Duodenal mucosa (tissue), 2 donors: ENCODE measurements around the gene PPP2R3A.

Source experiments
- H3K27ac ChIP-seq: one replicate; pipeline ENCODE4 v1.7.0; 2013; ENCODE audit warnings: low read depth, low read length
- H3K27me3 ChIP-seq, 2 donors: one replicate each; pipeline ENCODE4 v1.7.0; 2013; ENCODE audit warnings: low read length in 2 of 2, control low read depth in 1 of 2; ENCODE audit not compliant: insufficient read depth in 2 of 2, control insufficient read depth in 1 of 2
- H3K36me3 ChIP-seq, 2 donors: one replicate each; pipeline ENCODE4 v1.7.0; 2013; ENCODE audit warnings: low read length in 2 of 2, control low read depth in 1 of 2; ENCODE audit not compliant: insufficient read depth in 2 of 2, control insufficient read depth in 1 of 2
- H3K4me1 ChIP-seq, 2 donors: one replicate each; pipeline ENCODE4 v1.7.0; 2013; ENCODE audit warnings: low read length in 2 of 2, control low read depth in 1 of 2; ENCODE audit not compliant: insufficient read depth in 2 of 2, control insufficient read depth in 1 of 2
- H3K4me3 ChIP-seq, 2 donors: one replicate each; pipeline ENCODE4 v1.7.0; 2013; ENCODE audit warnings: low read length in 2 of 2, low read depth in 1 of 2
- H3K9ac ChIP-seq, 2 donors: one replicate each; pipeline ENCODE4 v1.7.0; 2013; ENCODE audit warnings: low read length in 2 of 2, low read depth in 1 of 2
- H3K9me3 ChIP-seq, 2 donors: one replicate each; pipeline ENCODE4 v1.7.0; 2013; ENCODE audit warnings: low read length in 2 of 2, control low read depth in 1 of 2; ENCODE audit not compliant: control insufficient read depth in 1 of 2

PPP2R3A gene

DNA sequence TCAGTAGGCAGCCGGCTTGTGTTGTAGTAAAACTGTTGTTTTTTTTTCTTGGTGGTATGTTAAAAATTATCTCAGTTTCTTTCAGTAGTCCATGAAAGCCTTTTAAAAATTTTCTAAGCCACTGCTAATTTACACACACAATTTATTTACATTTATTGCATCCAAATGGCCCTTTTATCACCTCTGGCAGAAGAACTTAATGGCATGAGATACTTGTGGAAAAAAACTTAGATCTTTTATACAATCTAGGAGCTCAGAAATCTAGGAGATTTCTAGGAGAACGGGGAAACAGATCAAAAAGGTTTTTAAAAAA, 1.4 kb downstream of the PPP2R3A start:
- Histone ChIP-seq H3K27me3 (no peaks in the 10 kb centered on the region), H3K9ac (peak overlapping the region; percentile 28 to 63), H3K9me3 (no peaks in the 10 kb centered on the region), H3K4me3 (peak overlapping the region; percentile 69 to 73), H3K36me3 (no peaks in the 10 kb centered on the region), H3K4me1 (peaks cover 10 to 23% of the 10 kb centered on the region in 2 donors), H3K27ac (no peak overlapping the region)

DNA sequence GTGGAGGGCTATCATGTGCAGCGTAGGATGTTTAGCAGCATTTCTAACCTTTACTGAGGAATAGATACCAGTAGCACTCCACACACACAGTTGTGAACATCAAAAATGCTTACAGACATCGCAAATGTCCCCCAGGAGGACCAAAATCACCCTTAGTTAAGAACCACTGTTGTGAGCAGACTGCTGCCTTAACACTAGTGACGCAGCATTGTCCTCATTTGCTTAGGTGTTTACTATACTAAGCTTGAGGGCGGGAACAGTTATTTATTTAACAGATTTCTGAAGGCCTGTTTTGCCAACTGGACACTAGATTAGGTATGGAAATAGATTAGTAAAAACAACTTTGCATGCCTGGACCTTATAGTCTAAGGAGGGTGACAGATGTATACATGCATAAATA, 2.3 kb downstream of the PPP2R3A start:
- Histone ChIP-seq H3K9ac (no peak overlapping the region), H3K4me3 (no peak overlapping the region)

DNA sequence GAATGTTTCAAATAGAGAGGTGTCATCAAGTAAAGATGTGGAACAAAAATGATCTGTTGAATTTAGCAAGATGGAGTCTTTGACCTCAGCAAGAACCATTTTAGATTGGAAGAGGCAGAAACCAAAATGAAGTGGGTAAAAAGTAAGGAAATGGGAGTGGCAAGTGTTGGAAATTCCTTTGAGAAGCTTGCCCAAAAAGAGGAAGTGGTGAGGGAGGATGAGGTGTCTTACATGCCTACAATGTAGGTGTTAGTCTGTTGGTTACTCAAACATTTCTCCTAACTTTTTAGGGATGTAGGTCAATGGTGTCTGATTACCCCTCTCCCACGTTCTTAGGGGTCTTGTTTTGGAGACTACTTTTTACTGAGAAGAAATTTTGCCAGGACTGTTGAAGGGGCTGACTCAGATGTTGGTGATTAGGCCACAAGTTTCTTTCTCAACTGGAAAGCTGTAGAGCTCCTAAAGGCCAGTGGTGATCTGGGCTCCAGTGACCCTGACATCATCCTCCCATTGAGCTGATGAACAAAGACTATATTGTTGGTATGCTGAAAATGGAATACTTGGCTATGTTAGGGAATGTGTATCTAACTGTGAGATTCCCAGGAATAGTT, 5.1 kb downstream of the PPP2R3A start:
- Histone ChIP-seq H3K27ac (no peak overlapping the region), H3K9me3 (no peaks in the 10 kb centered on the region), H3K9ac (no peak overlapping the region), H3K4me3 (no peak overlapping the region), H3K27me3 (no peaks in the 10 kb centered on the region), H3K36me3 (no peaks in the 10 kb centered on the region), H3K4me1 (peaks cover 0 to 15% of the 10 kb centered on the region in 2 donors)

More for the DNA sequence above, 2.3 kb downstream of the PPP2R3A start:
- Histone ChIP-seq H3K27ac (no peak overlapping the region), H3K4me1 (peaks cover 10 to 23% of the 10 kb centered on the region in 2 donors), H3K27me3 (no peaks in the 10 kb centered on the region), H3K36me3 (no peaks in the 10 kb centered on the region), H3K9me3 (no peaks in the 10 kb centered on the region)

DNA sequence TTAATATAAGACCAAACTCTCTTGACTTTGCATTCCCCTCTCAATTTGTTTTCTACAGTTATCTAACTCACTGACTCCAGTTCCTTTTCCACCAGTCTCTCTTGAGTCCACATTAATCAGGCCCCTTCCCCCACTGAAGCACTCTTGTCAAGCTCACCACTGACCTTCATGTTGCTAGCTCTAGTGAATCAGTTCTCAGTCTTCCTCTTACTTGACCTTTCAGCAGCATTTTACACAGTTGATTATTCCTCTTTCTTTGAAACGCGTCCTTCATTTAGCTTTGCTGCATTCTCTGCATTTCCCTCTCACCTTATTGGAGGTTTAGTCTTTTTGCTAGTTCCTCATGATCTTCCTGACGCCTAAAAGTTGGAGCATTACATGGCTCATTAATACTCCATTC, 8.3 kb downstream of the PPP2R3A start:
- H3K9me3 ChIP-seq, result no peaks in the 10 kb centered on the region
- H3K36me3 ChIP-seq, result no peaks in the 10 kb centered on the region
- no peaks in the 10 kb centered on the region for H3K4me1 ChIP-seq

DNA sequence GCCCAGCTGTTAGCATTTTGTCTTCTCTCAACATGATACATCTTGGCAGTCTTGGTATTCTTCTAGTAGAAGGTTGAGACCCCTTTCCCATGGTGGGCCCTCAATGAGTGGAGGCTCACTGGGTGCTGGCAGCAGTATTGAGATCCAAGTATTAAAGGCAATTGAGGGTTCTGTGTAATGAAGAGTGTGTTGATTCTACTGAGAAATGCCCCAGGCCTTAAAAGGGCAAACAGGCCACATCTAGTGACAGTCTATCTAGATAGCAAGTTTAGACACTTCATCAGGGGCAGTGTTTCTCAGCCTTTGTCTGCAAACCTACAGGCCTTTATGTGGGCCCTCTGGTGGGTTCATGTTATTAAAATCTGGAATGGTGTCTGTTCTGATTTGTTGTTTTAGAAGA, 9.5 kb downstream of the PPP2R3A start:
- Histone ChIP-seq H3K9ac (no peak overlapping the region), H3K9me3 (no peaks in the 10 kb centered on the region), H3K27me3 (no peaks in the 10 kb centered on the region), H3K27ac (no peak overlapping the region), H3K4me3 (no peak overlapping the region), H3K36me3 (no peaks in the 10 kb centered on the region), H3K4me1 (no peaks in the 10 kb centered on the region)

More for the DNA sequence above, 8.3 kb downstream of the PPP2R3A start:
- no peaks in the 10 kb centered on the region for H3K27me3 ChIP-seq
- H3K27ac ChIP-seq, result no peak overlapping the region
- no peak overlapping the region for H3K4me3 ChIP-seq
- no peak overlapping the region for H3K9ac ChIP-seq

GRCh38 chr3:135975536-135975935, 10.0 kb downstream of the PPP2R3A start:
- Histone ChIP-seq H3K9me3 (no peaks in the 10 kb centered on the region), H3K4me1 (no peaks in the 10 kb centered on the region), H3K27me3 (no peaks in the 10 kb centered on the region), H3K4me3 (no peak overlapping the region), H3K36me3 (no peaks in the 10 kb centered on the region), H3K9ac (no peak overlapping the region), H3K27ac (no peak overlapping the region)

DNA sequence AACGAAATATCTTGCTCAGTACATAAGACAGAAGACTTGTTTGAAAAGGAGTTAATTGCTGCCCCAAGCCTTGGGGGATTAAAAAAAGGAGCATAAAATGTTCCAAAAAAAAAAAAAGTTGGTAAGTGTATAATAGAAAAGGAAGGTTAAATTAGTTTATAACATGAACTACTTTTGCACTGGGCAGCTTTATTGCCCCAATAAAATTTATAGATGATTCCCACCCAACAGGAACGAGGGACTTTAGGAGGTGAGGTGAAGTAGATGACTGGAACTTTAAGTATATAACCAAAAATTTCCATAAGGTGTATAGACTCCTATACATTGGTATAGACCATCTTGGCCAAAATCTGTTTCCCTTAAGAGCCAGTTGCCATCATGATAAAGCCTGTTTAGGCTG, 14.8 kb downstream of the PPP2R3A start:
- Histone ChIP-seq H3K9ac (no peak overlapping the region), H3K4me3 (no peak overlapping the region), H3K9me3 (no peaks in the 10 kb centered on the region), H3K36me3 (no peaks in the 10 kb centered on the region), H3K27ac (no peak overlapping the region), H3K4me1 (peaks cover 3 to 10% of the 10 kb centered on the region in 2 donors), H3K27me3 (no peaks in the 10 kb centered on the region)

DNA sequence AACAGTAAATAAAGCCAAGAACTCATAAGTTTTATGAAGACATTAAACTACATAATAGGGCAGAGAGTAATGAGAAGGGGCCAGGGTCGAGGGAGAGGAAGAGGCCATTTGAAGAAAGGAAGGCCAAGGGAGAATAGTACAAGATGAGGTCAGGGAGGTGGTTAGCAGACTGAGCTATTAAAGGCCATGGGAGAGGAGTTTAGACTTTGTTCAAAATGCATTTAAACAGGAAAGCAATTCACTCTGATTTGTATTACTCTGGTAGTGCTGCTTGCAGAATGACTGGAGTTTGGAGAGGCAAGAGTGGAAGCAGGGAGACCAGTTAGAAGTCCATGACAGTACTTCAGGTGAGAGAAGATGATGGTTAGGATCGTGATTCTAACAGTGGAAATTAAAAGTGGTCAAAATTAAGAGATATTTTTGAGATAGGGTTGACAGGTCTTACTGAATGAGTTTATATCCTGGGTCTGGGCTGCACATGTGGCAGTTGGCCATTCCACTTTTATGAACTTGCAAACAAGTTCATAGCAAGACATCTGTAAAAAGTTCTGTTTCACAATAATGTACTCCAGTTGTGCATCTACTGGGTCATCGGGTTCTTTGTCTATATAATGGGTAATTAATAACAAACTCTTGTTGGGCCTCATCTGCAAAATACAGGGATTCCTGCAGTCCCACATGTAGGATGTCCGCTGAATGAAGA, 16.3 kb downstream of the PPP2R3A start:
- H3K4me3 ChIP-seq, result no peak overlapping the region
- H3K27ac ChIP-seq, result no peak overlapping the region

DNA sequence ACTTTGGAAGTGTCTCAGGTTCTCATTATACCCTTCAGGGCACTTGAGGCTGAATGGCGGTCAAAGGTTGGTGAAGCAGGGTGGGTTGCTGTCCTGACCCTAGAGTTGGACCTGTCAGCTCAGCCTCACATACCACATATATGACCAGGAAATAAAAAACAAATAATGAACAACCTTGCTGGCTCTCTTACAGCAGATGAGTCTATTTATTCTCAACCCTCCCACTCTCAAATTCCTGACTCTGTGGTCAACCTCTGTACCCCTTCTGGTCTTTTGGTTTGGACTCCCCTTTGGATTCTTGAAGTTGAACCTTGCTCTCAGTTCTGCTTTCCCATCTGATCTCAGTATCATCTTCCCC, 16.9 kb downstream of the PPP2R3A start:
- Histone ChIP-seq H3K27me3 (no peaks in the 10 kb centered on the region), H3K9ac (no peak overlapping the region), H3K36me3 (no peaks in the 10 kb centered on the region), H3K4me3 (no peak overlapping the region), H3K4me1 (peaks cover 3 to 10% of the 10 kb centered on the region in 2 donors), H3K27ac (no peak overlapping the region), H3K9me3 (no peaks in the 10 kb centered on the region)

More for the DNA sequence above, 16.3 kb downstream of the PPP2R3A start:
- no peak overlapping the region for H3K9ac ChIP-seq
- no peaks in the 10 kb centered on the region for H3K27me3 ChIP-seq
- peaks cover 3 to 10% of the 10 kb centered on the region in 2 donors for H3K4me1 ChIP-seq
- no peaks in the 10 kb centered on the region for H3K9me3 ChIP-seq
- no peaks in the 10 kb centered on the region for H3K36me3 ChIP-seq

- Histone ChIP-seq H3K9me3 (no peaks in the 10 kb centered on the region), H3K4me3 (no peak overlapping the region), H3K9ac (no peak overlapping the region), H3K4me1 (peaks cover 3 to 10% of the 10 kb centered on the region in 2 donors), H3K27ac (no peak overlapping the region), H3K27me3 (no peaks in the 10 kb centered on the region), H3K36me3 (no peaks in the 10 kb centered on the region)
These were observed 17.5 kb downstream of the PPP2R3A start for GRCh38 chr3:135982922-135983581.
